HG02798 (cell line): ENCODE measurements around the gene KRT14.
"Not testable (repeated sequence)": the region's sequence is repeated elsewhere in the genome, so short reads cannot be mapped to it uniquely, and the experiment has no call there.

Experiments
- ATAC-seq: cut with Tn5 transposase; IDR thresholded peaks from one replicate; pipeline ENCODE4 v1.9.1; 2021; ENCODE audit warnings: mild to moderate bottlenecking; ENCODE audit not compliant: unreplicated experiment, poor library complexity

Gene KRT14

GRCh38 chr17:41586863-41587495, at the start of gene KRT14:
KRT14 (minus strand) TSS chr17:41586895; CDS start chr17:41586834, 61 bp downstream.
- ATAC-seq: no peak

GRCh38 chr17:41635121-41636097, 48.7 kb upstream of the KRT14 start:
- no peak for ATAC-seq

GRCh38 chr17:41634639-41635038, 47.9 kb upstream of the KRT14 start:
- ATAC-seq: no peak

- ATAC-seq: no peak
Measured at GRCh38 chr17:41633556-41634199, 47.0 kb upstream of the KRT14 start.

GRCh38 chr17:41632482-41633105, 45.9 kb upstream of the KRT14 start:
- no peak for ATAC-seq

GRCh38 chr17:41631898-41632285, 45.2 kb upstream of the KRT14 start:
- no peak for ATAC-seq

- no peak for ATAC-seq
Measured at GRCh38 chr17:41631025-41631897, 44.6 kb upstream of the KRT14 start.

GRCh38 chr17:41629826-41630670, 43.4 kb upstream of the KRT14 start:
- no peak for ATAC-seq

- no peak for ATAC-seq
Measured at GRCh38 chr17:41629316-41629715, 42.6 kb upstream of the KRT14 start.

- ATAC-seq: not testable (repeated sequence)
Measured at GRCh38 chr17:41628621-41629255, 42.0 kb upstream of the KRT14 start.

GRCh38 chr17:41628073-41628370, 41.3 kb upstream of the KRT14 start:
- not testable (repeated sequence) for ATAC-seq

GRCh38 chr17:41627316-41628072, 40.8 kb upstream of the KRT14 start:
- no peak for ATAC-seq

GRCh38 chr17:41626914-41627295, 40.2 kb upstream of the KRT14 start:
- not testable (repeated sequence) for ATAC-seq

GRCh38 chr17:41626028-41626913, 39.6 kb upstream of the KRT14 start:
- not testable (repeated sequence) for ATAC-seq

- ATAC-seq: no peak
Measured at GRCh38 chr17:41625602-41626001, 38.9 kb upstream of the KRT14 start.

GRCh38 chr17:41624208-41625101, 37.8 kb upstream of the KRT14 start, which contains the start of gene KRT17:
KRT17 (minus strand) TSS chr17:41624575; CDS start chr17:41624509, 66 bp downstream.
- no peak for ATAC-seq
